ENCODE results near the gene PITPNC1.

PITPNC1 gene

DNA sequence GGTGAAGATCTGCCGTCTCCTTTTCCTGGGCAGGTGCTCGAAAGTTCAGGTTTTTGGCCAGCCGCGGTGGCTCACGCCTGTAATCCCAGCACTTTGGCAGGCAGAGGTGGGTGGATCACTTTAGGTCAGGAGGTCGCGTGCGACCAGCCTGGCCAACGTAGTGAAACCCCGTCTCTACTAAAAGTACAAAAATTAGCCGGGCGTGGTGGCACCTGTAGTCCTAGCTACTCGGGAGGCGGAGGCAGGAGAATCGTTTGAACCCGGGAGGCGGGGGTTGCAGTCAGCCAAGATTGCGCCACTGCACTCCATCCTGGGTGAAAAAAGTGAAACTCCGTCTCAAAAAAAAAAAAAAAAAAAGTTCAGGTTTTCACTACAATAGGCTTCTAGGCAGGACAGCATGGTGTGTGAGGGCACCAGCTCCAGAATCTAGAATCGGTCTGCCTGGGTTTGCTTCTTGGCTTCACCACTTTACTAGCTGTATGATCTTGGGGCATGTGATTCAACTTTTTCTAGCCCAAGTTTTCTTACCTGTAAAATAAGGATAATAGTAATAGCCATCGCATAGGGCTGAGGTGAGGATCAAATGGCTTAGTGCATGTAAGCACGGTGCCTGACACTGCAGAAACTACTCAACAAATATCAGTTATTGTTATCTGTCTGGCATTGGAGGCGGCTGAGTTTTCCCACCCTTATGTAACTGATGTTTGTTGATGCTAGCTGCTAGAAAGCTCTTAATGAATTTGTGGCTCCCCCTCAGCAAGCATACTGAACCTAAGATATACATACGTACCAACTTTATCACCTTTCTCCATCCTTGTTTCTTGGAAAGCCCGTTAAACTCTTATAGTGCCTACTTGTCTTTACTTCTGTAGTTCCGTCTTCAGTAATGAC, 12.0 kb upstream of the PITPNC1 start:
- WGBS (ENCODE audit: extremely low coverage, insufficient coverage, insufficient read length): no CpG with 5 or more reads among the region's 26 CpGs
- no peak overlapping the region for H3K27ac ChIP-seq (ENCODE audit: low read depth, low read length)
- no peak overlapping the region for H4K12ac ChIP-seq (ENCODE audit: low read depth, low read length)
- H3K36me3 ChIP-seq (ENCODE audit: control insufficient read depth in 1 of 2, insufficient read depth in 2 of 2, low read length in 2 of 2): peaks cover 3% of the 10 kb centered on the region in 2 experiments
- H3K4me3 ChIP-seq (ENCODE audit: low read depth, low read length): no peak overlapping the region
- peaks cover 0 to 5% of the 10 kb centered on the region in 2 experiments for H3K4me1 ChIP-seq (ENCODE audit: control insufficient read depth in 1 of 2, insufficient read depth in 2 of 2, low read length in 2 of 2)
- no peak overlapping the region for H2BK120ac ChIP-seq (ENCODE audit: insufficient read depth, low read length, poor library complexity)
- no peak overlapping the region for H3K18ac ChIP-seq (ENCODE audit: low read length)
- peak overlapping the region; percentile 60 for H3K4me2 ChIP-seq (ENCODE audit: low read length)
- no peak overlapping the region for H2BK5ac ChIP-seq (ENCODE audit: low read depth, low read length, poor library complexity)
- no peak overlapping the region for H4K91ac ChIP-seq (ENCODE audit: low read depth, low read length)
- H3K79me2 ChIP-seq (ENCODE audit: control insufficient read depth, insufficient read depth, low read length, poor library complexity): peaks cover 15% of the 10 kb centered on the region
- H3K27me3 ChIP-seq (ENCODE audit: insufficient read depth, low read length): no peaks in the 10 kb centered on the region
- H2BK12ac ChIP-seq (ENCODE audit: low read length): no peak overlapping the region
- H2AFZ ChIP-seq (ENCODE audit: insufficient read depth, low read length, poor library complexity): no peak overlapping the region
- no peak for DNase-seq
- H3K79me1 ChIP-seq (ENCODE audit: low read length): peaks cover 6% of the 10 kb centered on the region
- H3K23ac ChIP-seq (ENCODE audit: low read length): no peak overlapping the region
- no peak overlapping the region for H3K9ac ChIP-seq (ENCODE audit: low read length)
- H3K4ac ChIP-seq (ENCODE audit: low read depth, low read length): peak overlapping the region; percentile 100
- no peak overlapping the region for H2AK5ac ChIP-seq (ENCODE audit: low read length)
- H3K9me3 ChIP-seq (ENCODE audit: insufficient read depth, low read depth, low read length): no peaks in the 10 kb centered on the region
- H3K14ac ChIP-seq (ENCODE audit: low read length): no peak overlapping the region
- H4K8ac ChIP-seq (ENCODE audit: low read depth, low read length): no peak overlapping the region

- peak overlapping the region; percentile 94 for H4K12ac ChIP-seq (ENCODE audit: low read depth, low read length)
- no peak overlapping the region for H2AK5ac ChIP-seq (ENCODE audit: low read length)
- H4K8ac ChIP-seq (ENCODE audit: low read depth, low read length): peak overlapping the region; percentile 100
- H3K23ac ChIP-seq (ENCODE audit: low read length): no peak overlapping the region
- peak overlapping the region; percentile 99 for H2AFZ ChIP-seq (ENCODE audit: insufficient read depth, low read length, poor library complexity)
- peaks cover 0 to 3% of the 10 kb centered on the region in 2 experiments for H3K36me3 ChIP-seq (ENCODE audit: control insufficient read depth in 1 of 2, insufficient read depth in 2 of 2, low read length in 2 of 2)
- peak; percentile 20 to 42 for DNase-seq
- peak overlapping the region; percentile 99 for H3K14ac ChIP-seq (ENCODE audit: low read length)
- peak overlapping the region; percentile 97 for H2BK5ac ChIP-seq (ENCODE audit: low read depth, low read length, poor library complexity)
- no peaks in the 10 kb centered on the region for H3K27me3 ChIP-seq (ENCODE audit: insufficient read depth, low read length)
- H3K18ac ChIP-seq (ENCODE audit: low read length): peak overlapping the region; percentile 100
- no peaks in the 10 kb centered on the region for H3K9me3 ChIP-seq (ENCODE audit: insufficient read depth, low read depth, low read length)
- H4K91ac ChIP-seq (ENCODE audit: low read depth, low read length): peak overlapping the region; percentile 96
- WGBS (ENCODE audit: extremely low coverage, insufficient coverage, insufficient read length): no CpG with 5 or more reads among the region's 11 CpGs
- H2BK12ac ChIP-seq (ENCODE audit: low read length): no peak overlapping the region
- H3K4me3 ChIP-seq (ENCODE audit: low read depth, low read length): peak overlapping the region; percentile 95
- no peak overlapping the region for H3K27ac ChIP-seq (ENCODE audit: low read depth, low read length)
- peak overlapping the region; percentile 87 for H2BK120ac ChIP-seq (ENCODE audit: insufficient read depth, low read length, poor library complexity)
- peaks cover 6% of the 10 kb centered on the region for H3K79me1 ChIP-seq (ENCODE audit: low read length)
- H3K79me2 ChIP-seq (ENCODE audit: control insufficient read depth, insufficient read depth, low read length, poor library complexity): peaks cover 15% of the 10 kb centered on the region
- peaks cover 0 to 5% of the 10 kb centered on the region in 2 experiments for H3K4me1 ChIP-seq (ENCODE audit: control insufficient read depth in 1 of 2, insufficient read depth in 2 of 2, low read length in 2 of 2)
- peak overlapping the region; percentile 88 for H3K9ac ChIP-seq (ENCODE audit: low read length)
- H3K4ac ChIP-seq (ENCODE audit: low read depth, low read length): peak overlapping the region; percentile 100
- H3K4me2 ChIP-seq (ENCODE audit: low read length): peak overlapping the region; percentile 60
Measured at GRCh38 chr17:67365738-67366192, 11.3 kb upstream of the PITPNC1 start.

DNA sequence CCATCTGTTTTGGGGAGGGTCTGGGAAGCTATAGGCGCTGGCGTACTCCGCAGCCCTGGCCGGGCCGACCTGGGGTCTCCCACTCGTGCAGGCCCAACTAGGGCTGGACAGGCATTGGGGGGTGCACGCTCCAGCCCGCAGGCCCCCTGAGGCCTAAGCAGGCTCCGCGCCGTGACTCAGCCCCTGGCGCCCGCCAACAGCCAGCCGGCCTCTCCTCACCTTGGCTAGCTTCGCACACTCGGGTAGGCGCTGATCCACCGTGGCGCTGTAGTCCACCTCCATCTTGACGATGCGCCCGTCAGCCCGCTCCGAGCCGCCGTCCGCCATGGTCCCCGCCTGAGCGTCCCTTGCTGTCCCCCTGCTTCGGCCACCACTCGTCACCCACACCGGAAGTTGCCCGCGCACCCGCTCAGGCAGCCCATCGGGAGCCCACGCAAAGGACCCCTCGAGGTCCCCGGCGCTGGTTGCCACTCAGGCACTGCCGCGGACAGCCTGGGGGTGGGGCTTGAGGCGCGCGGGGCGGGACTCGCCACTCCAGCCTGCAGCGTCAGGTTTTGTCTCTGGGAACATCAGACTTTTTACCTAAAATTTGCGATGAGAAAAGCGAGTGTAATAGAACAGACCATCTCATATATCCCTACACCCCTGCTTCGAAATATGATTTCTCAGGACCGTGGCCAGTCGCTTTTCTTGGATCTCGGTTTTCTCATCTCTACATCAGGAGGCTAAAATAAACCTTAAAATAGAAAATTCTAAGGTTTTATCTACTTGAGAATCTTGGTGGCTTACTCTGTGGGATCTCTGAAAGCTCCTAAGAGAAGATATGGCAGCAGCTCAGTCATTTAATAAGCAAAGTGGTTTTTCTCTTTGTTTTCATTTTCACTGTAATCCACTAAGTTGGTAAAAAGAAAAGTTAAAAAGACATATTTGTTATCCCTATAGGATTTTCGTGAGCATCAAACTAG, 10.6 kb upstream of the PITPNC1 start, which contains the start of gene PSMD12:
PSMD12 (minus strand) TSS at position 385 of the 965 bp plus-strand sequence; CDS start at position 327, 58 bp downstream.
- Histone ChIP-seq H4K91ac (ENCODE audit: low read depth, low read length) (peak within 1 kb of the TSS; percentile 96), H3K9ac (ENCODE audit: low read length) (peak within 1 kb of the TSS; percentile 88), H3K79me2 (ENCODE audit: control insufficient read depth, insufficient read depth, low read length, poor library complexity) (peaks cover 15% of the 10 kb centered on the region), H4K8ac (ENCODE audit: low read depth, low read length) (peak within 1 kb of the TSS; percentile 100), H3K9me3 (ENCODE audit: insufficient read depth, low read depth, low read length) (no peaks in the 10 kb centered on the region), H3K79me1 (ENCODE audit: low read length) (peaks cover 6% of the 10 kb centered on the region), H3K4ac (ENCODE audit: low read depth, low read length) (peak within 1 kb of the TSS; percentile 100), H3K4me1 (ENCODE audit: control insufficient read depth in 1 of 2, insufficient read depth in 2 of 2, low read length in 2 of 2) (peaks cover 0 to 5% of the 10 kb centered on the region in 2 experiments), H2BK12ac (ENCODE audit: low read length) (no peak within 1 kb of the TSS), H2AK5ac (ENCODE audit: low read length) (peak within 1 kb of the TSS; percentile 84), H3K27me3 (ENCODE audit: insufficient read depth, low read length) (no peaks in the 10 kb centered on the region), H3K27ac (ENCODE audit: low read depth, low read length) (peak within 1 kb of the TSS; percentile 25), H3K18ac (ENCODE audit: low read length) (peak within 1 kb of the TSS; percentile 100), H2BK5ac (ENCODE audit: low read depth, low read length, poor library complexity) (peak within 1 kb of the TSS; percentile 97), H3K4me3 (ENCODE audit: low read depth, low read length) (peak within 1 kb of the TSS; percentile 95), H3K4me2 (ENCODE audit: low read length) (peak within 1 kb of the TSS; percentile 76), H2AFZ (ENCODE audit: insufficient read depth, low read length, poor library complexity) (peak within 1 kb of the TSS; percentile 99), H3K36me3 (ENCODE audit: control insufficient read depth in 1 of 2, insufficient read depth in 2 of 2, low read length in 2 of 2) (peaks cover 0 to 3% of the 10 kb centered on the region in 2 experiments), H4K12ac (ENCODE audit: low read depth, low read length) (peak within 1 kb of the TSS; percentile 94), H3K23ac (ENCODE audit: low read length) (no peak within 1 kb of the TSS), H3K14ac (ENCODE audit: low read length) (peak within 1 kb of the TSS; percentile 99), H2BK120ac (ENCODE audit: insufficient read depth, low read length, poor library complexity) (peak within 1 kb of the TSS; percentile 87)
- peak; percentile 82 to 90 for DNase-seq
- no CpG with 5 or more reads among the region's 55 CpGs for WGBS (ENCODE audit: extremely low coverage, insufficient coverage, insufficient read length)

GRCh38 chr17:67369676-67370075, 7.4 kb upstream of the PITPNC1 start:
- no peak overlapping the region for H3K14ac ChIP-seq (ENCODE audit: low read length)
- H3K23ac ChIP-seq (ENCODE audit: low read length): no peak overlapping the region
- H4K91ac ChIP-seq (ENCODE audit: low read depth, low read length): no peak overlapping the region
- H2AK5ac ChIP-seq (ENCODE audit: low read length): no peak overlapping the region
- no peak overlapping the region for H2BK120ac ChIP-seq (ENCODE audit: insufficient read depth, low read length, poor library complexity)
- no peak overlapping the region for H2AFZ ChIP-seq (ENCODE audit: insufficient read depth, low read length, poor library complexity)
- peaks cover 12% of the 10 kb centered on the region for H3K79me2 ChIP-seq (ENCODE audit: control insufficient read depth, insufficient read depth, low read length, poor library complexity)
- no peak overlapping the region for H4K8ac ChIP-seq (ENCODE audit: low read depth, low read length)
- H3K27ac ChIP-seq (ENCODE audit: low read depth, low read length): no peak overlapping the region
- H3K4me2 ChIP-seq (ENCODE audit: low read length): no peak overlapping the region
- H2BK12ac ChIP-seq (ENCODE audit: low read length): no peak overlapping the region
- H3K4me3 ChIP-seq (ENCODE audit: low read depth, low read length): no peak overlapping the region
- no peak overlapping the region for H3K18ac ChIP-seq (ENCODE audit: low read length)
- no peaks in the 10 kb centered on the region for H3K27me3 ChIP-seq (ENCODE audit: insufficient read depth, low read length)
- peaks cover 0 to 4% of the 10 kb centered on the region in 2 experiments for H3K4me1 ChIP-seq (ENCODE audit: control insufficient read depth in 1 of 2, insufficient read depth in 2 of 2, low read length in 2 of 2)
- DNase-seq: no peak
- H2BK5ac ChIP-seq (ENCODE audit: low read depth, low read length, poor library complexity): no peak overlapping the region
- no peak overlapping the region for H3K9ac ChIP-seq (ENCODE audit: low read length)
- peaks cover 6% of the 10 kb centered on the region for H3K79me1 ChIP-seq (ENCODE audit: low read length)
- no peaks in the 10 kb centered on the region for H3K36me3 ChIP-seq (ENCODE audit: control insufficient read depth in 1 of 2, insufficient read depth in 2 of 2, low read length in 2 of 2)
- H3K9me3 ChIP-seq (ENCODE audit: insufficient read depth, low read depth, low read length): no peaks in the 10 kb centered on the region
- no peak overlapping the region for H4K12ac ChIP-seq (ENCODE audit: low read depth, low read length)
- H3K4ac ChIP-seq (ENCODE audit: low read depth, low read length): no peak overlapping the region
